H1 (cell line): ENCODE data around the gene ARG2. TPM values are rescaled to one million over a fixed set of nuclear protein-coding genes. Genes with fewer than 3 reads are reported as not detected.

Source experiments
- CTCF ChIA-PET: fragments of 300-600 bp; sonication (Branson Sonifier 250); formaldehyde crosslinking; loops from one replicate; lab custom pipeline; 2021; ENCODE audit not compliant: partially characterized antibody; lab: Charles Lee
- POLR2A ChIA-PET: fragments of 300-600 bp; sonication (Branson Sonifier 250); formaldehyde crosslinking; loops from one replicate; lab custom pipeline; 2021; ENCODE audit warnings: inconsistent platforms; ENCODE audit not compliant: partially characterized antibody; lab: Charles Lee
- DNase-seq, 2 experiments: peaks; one replicate each; pipeline versions ENCODE4 v3.0.0 to v3.0.0-alpha.2; 2010 to 2022; ENCODE audit warnings: low spot score in 2 of 2, low read depth in 1 of 2, mixed read lengths in 1 of 2
- FAIRE-seq: peaks from 2 replicates; lab custom pipeline; 2011; peaks lifted over from hg19 to GRCh38; lab: Jason Lieb, UNC
- H2AFZ ChIP-seq: 2 replicates; pipeline ENCODE4 v1.8.1; 2012; ENCODE audit warnings: low read length, inconsistent platforms
- H2AK5ac ChIP-seq: 2 replicates; pipeline ENCODE4 v1.6.1; 2013; ENCODE audit warnings: low read depth, low read length
- H2BK120ac ChIP-seq: replicated peaks from 2 replicates; pipeline ENCODE3; 2013; ENCODE audit warnings: low read depth, low read length, inconsistent platforms
- H2BK12ac ChIP-seq: 2 replicates; pipeline ENCODE4 v1.6.1; 2013; ENCODE audit warnings: low read depth, low read length
- H2BK15ac ChIP-seq: 2 replicates; pipeline ENCODE4 v1.6.1; 2013; ENCODE audit warnings: low read length
- H2BK20ac ChIP-seq: 2 replicates; pipeline ENCODE4 v1.6.1; 2013; ENCODE audit warnings: low read length
- H2BK5ac ChIP-seq: 2 replicates; pipeline ENCODE4 v1.6.1; 2013; ENCODE audit warnings: low read depth, low read length
- H3K14ac ChIP-seq: 2 replicates; pipeline ENCODE4 v1.6.1; 2013; ENCODE audit warnings: inconsistent platforms; ENCODE audit not compliant: insufficient read length
- H3K18ac ChIP-seq: 2 replicates; pipeline ENCODE4 v1.6.1; 2013; ENCODE audit warnings: low read length; ENCODE audit errors: extremely low read depth
- H3K23ac ChIP-seq: 2 replicates; pipeline ENCODE4 v1.6.1; 2013; ENCODE audit warnings: inconsistent platforms; ENCODE audit not compliant: insufficient read length
- H3K23me2 ChIP-seq: 2 replicates; pipeline ENCODE4 v1.6.1; 2013; ENCODE audit warnings: low read depth, low read length
- H3K27ac ChIP-seq: 2 replicates; pipeline ENCODE4 v1.6.1; 2011; ENCODE audit warnings: low read depth, low read length, inconsistent platforms
- H3K27me3 ChIP-seq, 4 experiments: replicated peaks in 1 of 4; 1 replicate in 1 of 4; 2 replicates in 3 of 4; pipeline versions ENCODE4 v1.6.1 to v1.8.1; 2011 to 2013; ENCODE audit warnings: low read length in 3 of 4, mild to moderate bottlenecking in 3 of 4, inconsistent platforms in 2 of 4, mixed read lengths in 2 of 4, moderate library complexity in 1 of 4; ENCODE audit not compliant: control insufficient read depth in 3 of 4, insufficient read depth in 3 of 4; ENCODE audit errors: extremely low read depth in 1 of 4
- H3K36me3 ChIP-seq, 4 experiments: 2 replicates each; pipeline versions ENCODE4 v1.6.1 to v1.8.1; 2011 to 2013; ENCODE audit warnings: mild to moderate bottlenecking in 4 of 4, low read length in 3 of 4, moderate library complexity in 2 of 4, control low read depth in 1 of 4, inconsistent platforms in 1 of 4; ENCODE audit not compliant: insufficient read depth in 4 of 4, control insufficient read depth in 2 of 4
- H3K4ac ChIP-seq: replicated peaks from 2 replicates; pipeline ENCODE3; 2013; ENCODE audit warnings: low read length, low read depth, mixed read lengths, inconsistent platforms; ENCODE audit not compliant: insufficient read length
- H3K4me1 ChIP-seq, 4 experiments: replicated peaks in 1 of 4; 1 replicate in 1 of 4; 2 replicates in 3 of 4; pipeline versions ENCODE4 v1.6.1 to v1.8.1; 2011 to 2013; ENCODE audit warnings: low read length in 3 of 4, inconsistent platforms in 2 of 4, mixed read lengths in 1 of 4; ENCODE audit not compliant: insufficient read depth in 4 of 4, control insufficient read depth in 3 of 4
- H3K4me2 ChIP-seq, 2 experiments: 2 replicates each; pipeline versions ENCODE4 v1.6.1 to v1.8.1; 2011 to 2013; ENCODE audit warnings: low read depth in 2 of 2, low read length in 2 of 2, control low read depth in 1 of 2, inconsistent platforms in 1 of 2, mild to moderate bottlenecking in 1 of 2; ENCODE audit not compliant: insufficient read depth in 1 of 2
- H3K4me3 ChIP-seq, 4 experiments: fragments of 200-600, 300-600 bp in 1 of 4; sonication (generic), shearing (Covaris generic), sonication (Bioruptor Twin) in 1 of 4; 2 replicates each; pipeline versions ENCODE4 v1.5.1 to v1.8.1; 2011 to 2016; ENCODE audit warnings: low read length in 4 of 4, low read depth in 3 of 4, control low read depth in 2 of 4, inconsistent platforms in 2 of 4, mild to moderate bottlenecking in 2 of 4, mixed read lengths in 1 of 4, moderate library complexity in 1 of 4; ENCODE audit not compliant: insufficient read depth in 2 of 4; ENCODE audit errors: extremely low read depth in 1 of 4
- H3K56ac ChIP-seq: replicated peaks from 2 replicates; pipeline ENCODE3; 2013; ENCODE audit warnings: low read depth, mild to moderate bottlenecking, mixed read lengths, low read length, inconsistent platforms; ENCODE audit not compliant: insufficient read length
- H3K79me1 ChIP-seq: 2 replicates; pipeline ENCODE4 v1.6.1; 2013; ENCODE audit warnings: low read depth, low read length, control low read depth
- H3K79me2 ChIP-seq, 2 experiments: 2 replicates each; pipeline versions ENCODE4 v1.6.1 to v1.8.1; 2012 to 2013; ENCODE audit warnings: low read length in 2 of 2, mild to moderate bottlenecking in 2 of 2, inconsistent platforms in 1 of 2; ENCODE audit not compliant: insufficient read depth in 2 of 2, control insufficient read depth in 1 of 2
- H3K9ac ChIP-seq, 4 experiments: replicated peaks in 1 of 4; 1 replicate in 1 of 4; 2 replicates in 3 of 4; pipeline versions ENCODE4 v1.6.1 to v1.8.1; 2011 to 2013; ENCODE audit warnings: low read depth in 3 of 4, low read length in 3 of 4, control low read depth in 2 of 4, mild to moderate bottlenecking in 2 of 4, moderate library complexity in 2 of 4, inconsistent platforms in 1 of 4; ENCODE audit errors: extremely low read depth in 1 of 4
- H3K9me3 ChIP-seq, 2 experiments: 2 replicates each; pipeline versions ENCODE4 v1.6.1 to v1.8.1; 2012 to 2013; ENCODE audit warnings: mild to moderate bottlenecking in 2 of 2, moderate library complexity in 2 of 2, control low read depth in 1 of 2, inconsistent platforms in 1 of 2, low read depth in 1 of 2, low read length in 1 of 2, mixed read lengths in 1 of 2; ENCODE audit not compliant: insufficient read depth in 2 of 2
- H4K20me1 ChIP-seq, 2 experiments: replicated peaks in 1 of 2; 2 replicates each; pipeline versions ENCODE3 to v1.8.1; 2011 to 2013; ENCODE audit warnings: inconsistent platforms in 2 of 2, low read length in 2 of 2, mild to moderate bottlenecking in 1 of 2; ENCODE audit not compliant: insufficient read depth in 2 of 2, control insufficient read depth in 1 of 2
- H4K5ac ChIP-seq: 2 replicates; pipeline ENCODE4 v1.6.1; 2013; ENCODE audit warnings: low read length, low read depth, mixed read lengths, inconsistent platforms; ENCODE audit not compliant: insufficient read length
- H4K8ac ChIP-seq: 2 replicates; pipeline ENCODE4 v1.8.0; 2013; ENCODE audit warnings: mild to moderate bottlenecking, moderate library complexity, low read length, inconsistent platforms; ENCODE audit not compliant: insufficient read depth; ENCODE audit errors: extremely low read depth
- H4K91ac ChIP-seq: replicated peaks from 2 replicates; pipeline ENCODE3; 2013; ENCODE audit warnings: low read length, mixed read lengths, inconsistent platforms; ENCODE audit not compliant: insufficient read length
- HDAC2 ChIP-seq, 2 experiments: fragments of 300-600 bp in 1 of 2; sonication (generic) in 1 of 2; IDR thresholded peaks; 2 replicates each; pipeline ENCODE4 v1.6.1; 2011 to 2012; ENCODE audit warnings: low read depth in 2 of 2, low read length in 2 of 2, mild to moderate bottlenecking in 2 of 2, moderate library complexity in 2 of 2, borderline replicate concordance in 1 of 2, inconsistent platforms in 1 of 2
- RBBP5 ChIP-seq: IDR thresholded peaks from 2 replicates; pipeline ENCODE4 v1.7.1; 2012; ENCODE audit warnings: low read depth, mild to moderate bottlenecking, inconsistent platforms, low read length, moderate library complexity, borderline replicate concordance
- RNF2 ChIP-seq: fragments of 200-900, 300-1000 bp; sonication (generic); IDR thresholded peaks from 2 replicates; pipeline ENCODE4 v1.7.1; 2016; ENCODE audit warnings: borderline replicate concordance, low read depth, mild to moderate bottlenecking, antibody characterized with exemption, low read length; ENCODE audit not compliant: poor library complexity, severe bottlenecking; ENCODE audit errors: missing control alignments
- SIN3A ChIP-seq, 2 experiments: IDR thresholded peaks in 1 of 2; conservative IDR thresholded peaks in 1 of 2; 2 replicates each; pipeline ENCODE4 v1.6.1; 2011 to 2012; ENCODE audit warnings: low read length in 2 of 2, improper control_type of control experiment in 1 of 2, low read depth in 1 of 2, mild to moderate bottlenecking in 1 of 2
- SP1 ChIP-seq: IDR thresholded peaks from 2 replicates; pipeline ENCODE4 v1.6.1; 2011; ENCODE audit warnings: low read depth, low read length
- SP4 ChIP-seq: IDR thresholded peaks from 2 replicates; pipeline ENCODE4 v1.6.1; 2012; ENCODE audit warnings: low read length, inconsistent platforms
- WGBS, 2 experiments: shearing (Covaris generic) in 1 of 2; methylation state at CpG; one replicate each; pipeline versions ENCODE4 v1.1.6 to v1.1.7; 2013 to 2015; ENCODE audit warnings: low lambda C conversion rate in 2 of 2, mixed read lengths in 2 of 2, inconsistent platforms in 1 of 2, low coverage in 1 of 2, missing lambda C conversion rate in 1 of 2; ENCODE audit not compliant: insufficient replicate concordance in 2 of 2, insufficient coverage in 1 of 2, insufficient read length in 1 of 2; ENCODE audit errors: extremely low coverage in 1 of 2, missing lambda C conversion rate in 1 of 2; 5-methylcytosine and 5-hydroxymethylcytosine counted together
- polyA plus RNA-seq, 7 experiments: library from polyadenylated mRNA; depleted of rRNA in 3 of 7; stranded (reverse) in 5 of 7; unstranded in 2 of 7; fragments of >200 nt in 5 of 7; fragments of 200-250 nt in 2 of 7; gene quantifications; 1 replicate in 5 of 7; 2 replicates in 1 of 7; 4 replicates in 1 of 7; pipeline versions ENCODE4 v1.2.1 to v1.2.3, GENCODE V29; 2011 to 2013; ENCODE audit warnings: missing spikeins in 2 of 7, mixed read lengths in 2 of 7
- total RNA-seq: library from RNA; stranded (reverse); fragmentation: NEBNext Ultra II Directional; extraction: Animal tissue kit (Norgen Biotek cat#: 25700); gene quantifications from 2 replicates; pipeline ENCODE4 v1.2.1, GENCODE V29; 2021

Gene ARG2
- total and polyA plus RNA-seq, 2 of the 8 experiments (the other 6 are each of a cell fraction or from before 2014, with no cell fraction given), result 49.9 to 59.1 TPM

DNA sequence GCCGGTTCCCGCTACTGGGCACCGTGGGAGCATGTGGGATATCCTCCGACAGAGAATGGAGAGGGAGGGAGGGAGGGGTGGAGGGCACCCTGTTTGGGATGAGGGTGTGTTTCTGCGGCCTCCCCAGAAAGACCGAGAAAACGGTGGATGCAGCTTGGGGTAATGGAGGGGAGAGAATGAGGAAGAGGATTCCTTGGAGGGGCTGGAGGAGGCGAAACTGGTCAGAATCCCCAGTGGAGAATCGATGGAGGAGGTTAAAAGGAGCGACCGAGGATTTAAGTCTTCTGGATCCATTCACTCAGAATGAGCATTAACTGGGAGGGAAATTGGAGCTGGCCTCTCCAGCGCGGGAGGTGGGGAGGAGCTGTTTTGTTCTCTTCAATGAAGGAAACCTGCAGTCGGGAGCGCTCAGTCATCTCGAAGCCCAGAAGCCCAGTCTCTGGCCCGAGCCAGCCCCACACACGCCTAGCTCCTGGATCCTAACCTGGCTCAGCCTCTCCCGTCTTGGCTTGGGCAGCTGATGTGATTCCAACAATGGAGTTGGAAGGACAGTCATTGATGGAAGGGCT lies 581 bp downstream of the ARG2 start:
- H3K79me1 ChIP-seq, result no peaks in the 10 kb centered on the region
- peaks cover 0 to 6% (median 5%) of the 10 kb centered on the region in 4 experiments; a peak in 5 of 7 replicates for H3K4me1 ChIP-seq
- H3K4me3 ChIP-seq, result peak overlapping the region; percentile 83 to 87 (median 84)
- WGBS, 2 experiments, result 9% methylated on average over 12 of the region's 19 CpGs; no CpG with 5 or more reads in 1 of the 2 experiments
- FAIRE-seq (no peak), DNase-seq (peak in 1 of 2 experiments; percentile 57)
- no peak overlapping the region for H3K56ac ChIP-seq
- H3K9me3 ChIP-seq, result no peaks in the 10 kb centered on the region
- TF ChIP-seq RNF2, result no peak
- TF ChIP-seq SP4, result 0 out of 2 replicates have a peak, but pooled peaks have one; percentile 8
- 0 out of 4 replicates have a peak, but pooled peaks of 1 of the 2 experiments have one; percentile 12 for TF ChIP-seq SIN3A (conservative IDR thresholded peaks at IDR 0.05 in 1 of 2, IDR thresholded peaks at IDR 0.05 in 1 of 2; ENCODE audit: low read depth in 1 of 2, low read length in 2 of 2)
- no peak for TF ChIP-seq HDAC2 (IDR thresholded peaks at IDR 0.05; ENCODE audit: borderline replicate concordance in 1 of 2, low read depth in 2 of 2, low read length in 2 of 2)
- no peak for TF ChIP-seq SP1
- no peak for TF ChIP-seq RBBP5
- H3K36me3 ChIP-seq, result peaks cover 0 to 8% (median 2%) of the 10 kb centered on the region in 4 experiments; a peak in 3 of 8 replicates
- peak overlapping the region; percentile 93 for H2AFZ ChIP-seq
- H2BK15ac ChIP-seq, result no peak overlapping the region
- H2BK20ac ChIP-seq, result no peak overlapping the region
- no peak overlapping the region for H3K23ac ChIP-seq
- no peaks in the 10 kb centered on the region for H4K20me1 ChIP-seq
- H2BK12ac ChIP-seq, result no peak overlapping the region; the same call in 1 of the 2 replicates
- H3K4ac ChIP-seq, result no peak overlapping the region
- H3K79me2 ChIP-seq, result no peaks in the 10 kb centered on the region
- H3K23me2 ChIP-seq, result peaks cover 6% of the 10 kb centered on the region; the same call in 1 of the 2 replicates
- peak overlapping the region; percentile 45 to 80 (median 64) for H3K9ac ChIP-seq
- H3K14ac ChIP-seq, result no peak overlapping the region
- 0 out of 2 replicates have a peak overlapping the region, but pooled peaks have one; percentile 82 for H2BK5ac ChIP-seq
- H4K91ac ChIP-seq, result no peak overlapping the region
- no peak overlapping the region for H4K5ac ChIP-seq
- peak overlapping the region; percentile 78 to 95 for H3K4me2 ChIP-seq
- H3K27ac ChIP-seq, result peak overlapping the region; percentile 58; the same call in 1 of the 2 replicates
- peaks cover 0 to 6% (median 2%) of the 10 kb centered on the region in 4 experiments; a peak in 2 of 7 replicates for H3K27me3 ChIP-seq
- CTCF ChIA-PET, result interaction anchor here (0.6 to 4.9 kb wide), 16 partner anchors 16 to 199 kb away, joined by 3 to 27 read pairs (median 3); partner anchors contain the start of gene PIGH
- no peak overlapping the region for H4K8ac ChIP-seq
- H2BK120ac ChIP-seq, result no peak overlapping the region
- H3K18ac ChIP-seq, result peak overlapping the region; percentile 81; the same call in 1 of the 2 replicates
- POLR2A ChIA-PET, result interaction anchor here (0.9 to 3.0 kb wide), 17 partner anchors 10 to 87 kb away, joined by 3 to 16 read pairs (median 4); partner anchors contain the start of genes PIGH, PLEKHH1, RDH11 and VTI1B
- H2AK5ac ChIP-seq, result peak overlapping the region; percentile 67; the same call in 1 of the 2 replicates
